NB4 (cell line): ENCODE results near the gene ADGRG6.

Experiments used
- MYC ChIP-seq: IDR thresholded peaks from 2 replicates; pipeline ENCODE4 v1.6.1; 2011; ENCODE audit warnings: low read depth, low read length
- POLR2A ChIP-seq: IDR thresholded peaks from 2 replicates; pipeline ENCODE4 v1.6.1; 2011; ENCODE audit warnings: mild to moderate bottlenecking; ENCODE audit not compliant: insufficient read length; ENCODE audit errors: extremely low read depth
- TF ChIP-seq, protein P1 (sequence below): IDR thresholded peaks from 2 replicates; pipeline ENCODE4 v1.6.1; 2011; ENCODE audit warnings: low read depth, low read length
- TF ChIP-seq, protein P2 (sequence below): IDR thresholded peaks from one replicate; pipeline ENCODE4 v1.5.1; 2012; ENCODE audit warnings: low read depth, low read length

DNA sequence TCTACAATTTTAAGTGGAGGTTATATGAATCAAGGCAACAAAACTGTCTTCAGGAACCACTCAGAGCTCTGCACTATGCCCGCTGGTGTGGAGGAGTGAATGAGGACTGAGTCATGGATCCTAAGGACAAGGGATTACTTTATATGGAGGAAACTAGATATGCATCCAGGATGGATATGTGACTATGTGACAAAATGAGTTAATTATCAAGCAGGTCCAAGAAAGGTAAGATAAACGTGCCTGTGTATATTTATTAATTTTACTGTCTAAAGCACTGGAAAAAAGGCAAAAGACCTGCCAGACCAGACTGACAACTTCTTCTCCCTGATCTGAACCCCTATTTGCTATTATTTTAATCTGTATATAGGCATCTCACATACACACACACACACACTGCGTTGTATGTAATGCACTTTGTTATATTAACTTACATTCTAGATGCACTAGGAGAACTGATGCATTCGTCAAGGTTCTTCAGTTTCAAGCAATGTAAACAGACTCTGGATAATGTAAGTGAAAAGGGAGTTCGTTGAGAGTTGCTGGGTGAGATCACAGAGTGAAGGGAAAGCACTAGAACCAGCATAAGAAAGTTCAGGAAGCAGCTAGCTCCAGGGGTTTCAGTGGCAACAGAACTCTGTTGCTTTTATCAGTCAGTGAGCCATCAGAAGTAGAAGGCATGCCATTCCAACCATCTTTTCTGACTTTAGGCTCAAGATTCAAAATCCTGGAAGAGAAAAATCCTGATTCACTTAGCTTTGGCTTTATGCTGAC, 26.4 kb upstream of the ADGRG6 start:
- TF ChIP-seq POLR2A (no peak), MYC (no peak)
- TF ChIP-seq, protein P1, sequence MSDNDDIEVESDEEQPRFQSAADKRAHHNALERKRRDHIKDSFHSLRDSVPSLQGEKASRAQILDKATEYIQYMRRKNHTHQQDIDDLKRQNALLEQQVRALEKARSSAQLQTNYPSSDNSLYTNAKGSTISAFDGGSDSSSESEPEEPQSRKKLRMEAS: no peak
- TF ChIP-seq, protein P2, sequence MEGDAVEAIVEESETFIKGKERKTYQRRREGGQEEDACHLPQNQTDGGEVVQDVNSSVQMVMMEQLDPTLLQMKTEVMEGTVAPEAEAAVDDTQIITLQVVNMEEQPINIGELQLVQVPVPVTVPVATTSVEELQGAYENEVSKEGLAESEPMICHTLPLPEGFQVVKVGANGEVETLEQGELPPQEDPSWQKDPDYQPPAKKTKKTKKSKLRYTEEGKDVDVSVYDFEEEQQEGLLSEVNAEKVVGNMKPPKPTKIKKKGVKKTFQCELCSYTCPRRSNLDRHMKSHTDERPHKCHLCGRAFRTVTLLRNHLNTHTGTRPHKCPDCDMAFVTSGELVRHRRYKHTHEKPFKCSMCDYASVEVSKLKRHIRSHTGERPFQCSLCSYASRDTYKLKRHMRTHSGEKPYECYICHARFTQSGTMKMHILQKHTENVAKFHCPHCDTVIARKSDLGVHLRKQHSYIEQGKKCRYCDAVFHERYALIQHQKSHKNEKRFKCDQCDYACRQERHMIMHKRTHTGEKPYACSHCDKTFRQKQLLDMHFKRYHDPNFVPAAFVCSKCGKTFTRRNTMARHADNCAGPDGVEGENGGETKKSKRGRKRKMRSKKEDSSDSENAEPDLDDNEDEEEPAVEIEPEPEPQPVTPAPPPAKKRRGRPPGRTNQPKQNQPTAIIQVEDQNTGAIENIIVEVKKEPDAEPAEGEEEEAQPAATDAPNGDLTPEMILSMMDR: no peak
